Raji (cell line): ENCODE measurements around the gene C10orf105.

Experiments used
- POLR2A ChIP-seq: IDR thresholded peaks from 2 replicates; pipeline ENCODE4 v1.6.1; 2011; ENCODE audit warnings: low read depth, low read length, control low read depth; ENCODE audit not compliant: insufficient read depth

The C10orf105 gene

DNA sequence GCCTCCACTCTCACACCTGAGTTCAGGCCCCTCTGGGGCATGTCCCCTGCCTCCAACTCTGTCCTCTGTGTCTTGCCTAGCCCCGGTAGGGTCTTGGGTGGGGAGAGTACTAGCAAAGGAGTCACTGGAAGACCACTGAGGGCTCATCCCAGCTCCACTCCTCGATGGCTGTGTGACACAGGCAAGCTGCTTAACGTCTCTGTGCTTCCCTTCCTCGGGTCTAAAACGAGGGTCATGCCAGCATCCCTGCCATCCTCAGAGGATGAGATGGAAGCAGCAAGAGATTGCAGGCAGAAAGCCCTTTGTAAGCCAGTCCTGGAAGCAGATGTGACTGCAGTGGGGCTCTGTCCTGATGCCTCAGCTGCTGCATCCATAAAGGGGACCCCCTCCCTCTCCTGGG is 15.2 kb upstream of the C10orf105 start:
- TF ChIP-seq POLR2A: no peak

DNA sequence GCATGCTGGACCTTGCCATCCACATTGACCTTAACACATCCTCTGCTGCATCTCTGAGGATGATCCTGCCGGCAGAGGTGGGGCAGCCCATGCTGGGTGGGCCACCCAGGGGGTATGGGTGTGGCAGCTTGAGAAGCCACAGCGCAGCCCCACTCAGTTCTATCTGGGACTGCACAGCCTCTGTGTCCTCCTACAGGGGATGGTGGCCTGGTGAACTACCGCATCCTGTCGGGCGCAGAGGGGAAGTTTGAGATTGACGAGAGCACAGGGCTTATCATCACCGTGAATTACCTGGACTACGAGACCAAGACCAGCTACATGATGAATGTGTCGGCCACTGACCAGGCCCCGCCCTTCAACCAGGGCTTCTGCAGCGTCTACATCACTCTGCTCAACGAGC is 12.2 kb upstream of the C10orf105 start:
- no peak for TF ChIP-seq POLR2A

DNA sequence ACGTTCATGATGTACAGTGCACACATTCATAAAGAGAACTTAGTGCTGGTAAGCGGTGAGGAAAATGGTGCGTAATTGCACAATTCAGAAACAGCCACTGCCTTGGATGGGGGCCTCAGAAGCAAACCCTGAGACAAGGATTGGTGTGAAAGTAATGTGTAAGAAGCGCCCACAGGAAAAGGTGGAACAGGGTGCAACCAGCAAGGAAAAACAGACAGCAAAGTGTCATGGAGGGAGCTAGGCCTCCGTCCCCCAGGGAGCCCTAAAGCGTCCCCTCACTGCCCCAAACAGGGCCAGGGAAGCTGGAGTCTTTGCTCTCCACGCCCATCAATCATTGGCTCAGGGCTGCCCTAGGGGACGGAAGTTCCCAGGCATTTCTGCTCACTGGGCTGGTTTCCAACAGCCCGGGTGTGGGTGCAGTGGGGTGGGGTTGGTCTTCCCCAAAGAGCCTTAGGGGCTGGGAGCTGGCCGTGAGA is 9.6 kb upstream of the C10orf105 start:
- TF ChIP-seq POLR2A: no peak

- TF ChIP-seq POLR2A: peak; percentile 19; the same call in 1 of the 2 replicates
Measured at GRCh38 chr10:71727738-71728737, 8.5 kb upstream of the C10orf105 start.

- TF ChIP-seq POLR2A: no peak; the same call in 1 of the 2 replicates
Measured at GRCh38 chr10:71727105-71727737, 7.6 kb upstream of the C10orf105 start.

- no peak for TF ChIP-seq POLR2A
Measured at GRCh38 chr10:71726580-71727104, 7.1 kb upstream of the C10orf105 start.

DNA sequence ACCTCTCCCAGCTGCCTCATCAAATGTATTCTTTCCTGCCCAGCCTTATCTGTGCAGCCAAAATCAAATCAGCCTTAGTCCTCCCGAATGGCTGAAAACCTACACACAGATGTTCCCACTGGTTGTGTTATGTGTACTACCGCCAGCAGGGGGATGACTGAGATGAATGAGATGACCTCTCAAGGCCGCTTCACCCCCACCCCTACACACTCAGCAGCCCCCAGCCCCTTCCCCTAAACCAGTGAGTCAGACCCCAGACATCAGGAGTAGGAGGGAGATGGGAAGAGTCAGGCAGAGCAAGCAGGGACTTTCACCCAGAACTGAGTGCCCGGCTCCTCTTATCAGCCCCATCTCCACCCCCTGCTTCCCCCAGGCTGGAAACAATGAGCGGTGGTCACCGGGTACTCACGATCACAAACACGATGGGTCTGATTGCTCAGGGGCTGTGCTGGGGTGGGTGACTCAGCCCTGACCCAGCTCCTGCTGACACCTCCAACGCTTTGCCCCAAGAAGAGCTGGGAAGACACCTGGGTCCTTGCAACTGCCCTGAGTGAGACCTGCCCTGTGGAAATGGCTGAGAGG is 6.5 kb upstream of the C10orf105 start:
- no peak for TF ChIP-seq POLR2A

DNA sequence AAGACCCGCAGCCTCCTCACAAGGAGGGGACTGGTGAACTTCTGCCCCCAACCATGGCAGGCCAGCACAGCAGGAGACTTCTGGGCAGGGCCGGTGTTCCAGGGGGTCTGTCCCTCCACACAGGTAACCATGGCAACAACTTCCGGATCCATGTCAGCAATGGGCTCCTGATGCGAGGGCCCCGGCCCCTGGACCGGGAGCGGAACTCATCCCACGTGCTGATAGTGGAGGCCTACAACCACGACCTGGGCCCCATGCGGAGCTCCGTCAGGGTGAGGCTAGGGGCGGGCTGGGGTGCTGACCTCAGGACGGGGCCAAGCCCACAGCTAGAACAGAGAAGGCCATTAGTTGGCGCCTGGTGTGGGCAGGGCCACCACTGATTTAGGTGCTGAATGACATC is 5.7 kb upstream of the C10orf105 start:
- no peak for TF ChIP-seq POLR2A

DNA sequence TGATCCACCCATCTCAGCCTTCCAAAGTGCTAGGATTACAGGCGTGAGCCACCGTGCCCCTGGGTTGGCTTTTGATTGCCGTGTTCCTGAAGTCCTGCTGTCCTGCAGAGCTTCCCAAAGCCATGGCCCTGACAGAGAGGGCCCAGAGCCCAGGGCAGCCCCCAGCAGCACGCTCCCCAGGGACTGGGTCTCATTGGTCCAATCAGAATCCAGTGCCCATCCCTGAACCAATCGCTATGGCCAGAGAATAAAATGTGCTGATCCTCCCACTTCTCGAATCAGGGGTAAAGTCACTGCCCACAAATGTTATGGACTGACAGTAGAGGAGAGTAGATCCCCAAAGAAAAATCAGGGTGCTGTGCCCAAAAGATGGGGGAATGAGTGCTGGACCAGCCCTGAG is 5.0 kb upstream of the C10orf105 start:
- no peak for TF ChIP-seq POLR2A

- no peak for TF ChIP-seq POLR2A
Measured at GRCh38 chr10:71723311-71723710, 3.7 kb upstream of the C10orf105 start.

GRCh38 chr10:71722849-71723248 is 3.3 kb upstream of the C10orf105 start:
- no peak for TF ChIP-seq POLR2A

GRCh38 chr10:71721313-71721712 is 1.7 kb upstream of the C10orf105 start:
- TF ChIP-seq POLR2A: no peak

DNA sequence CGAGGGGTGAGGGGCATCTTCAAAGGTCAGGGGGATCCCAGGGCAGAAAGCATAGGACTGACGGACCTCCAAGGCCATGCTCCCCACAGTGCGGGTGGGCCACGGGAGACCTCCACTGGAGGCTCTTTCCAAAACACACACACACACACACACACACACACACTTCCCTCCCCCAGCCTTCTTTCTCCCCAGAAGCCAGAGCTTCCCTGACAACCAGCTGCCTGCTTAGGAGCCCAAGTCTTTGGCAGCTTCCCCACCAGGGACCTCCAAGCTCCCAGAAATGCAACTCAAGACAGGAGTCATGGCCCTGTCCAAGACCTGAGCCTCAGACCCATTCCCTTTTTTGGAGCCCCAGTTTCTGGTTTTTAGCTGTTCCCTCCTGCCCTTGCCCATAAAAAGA is 710 bp upstream of the C10orf105 start:
- no peak for TF ChIP-seq POLR2A

DNA sequence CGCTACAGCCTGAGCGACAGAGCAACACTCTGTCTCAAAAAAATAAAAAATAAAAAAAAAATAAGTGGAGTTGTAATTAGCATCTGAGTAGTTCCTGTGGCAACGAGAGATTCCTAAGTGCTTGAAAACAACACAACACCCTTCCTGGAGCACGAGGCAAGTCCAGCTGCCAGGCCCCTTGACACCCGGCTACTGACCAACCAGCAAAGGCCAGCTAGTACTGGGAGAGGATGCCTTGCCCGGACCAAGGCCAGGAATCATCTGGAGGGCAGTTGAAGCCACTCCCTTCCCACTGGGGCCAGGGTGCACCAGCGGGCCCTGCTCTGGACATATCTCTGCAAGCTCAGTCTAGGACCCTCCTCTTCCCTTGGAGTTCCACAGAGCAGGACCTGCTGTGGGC is 536 bp downstream of the C10orf105 start:
- no peak for TF ChIP-seq POLR2A

DNA sequence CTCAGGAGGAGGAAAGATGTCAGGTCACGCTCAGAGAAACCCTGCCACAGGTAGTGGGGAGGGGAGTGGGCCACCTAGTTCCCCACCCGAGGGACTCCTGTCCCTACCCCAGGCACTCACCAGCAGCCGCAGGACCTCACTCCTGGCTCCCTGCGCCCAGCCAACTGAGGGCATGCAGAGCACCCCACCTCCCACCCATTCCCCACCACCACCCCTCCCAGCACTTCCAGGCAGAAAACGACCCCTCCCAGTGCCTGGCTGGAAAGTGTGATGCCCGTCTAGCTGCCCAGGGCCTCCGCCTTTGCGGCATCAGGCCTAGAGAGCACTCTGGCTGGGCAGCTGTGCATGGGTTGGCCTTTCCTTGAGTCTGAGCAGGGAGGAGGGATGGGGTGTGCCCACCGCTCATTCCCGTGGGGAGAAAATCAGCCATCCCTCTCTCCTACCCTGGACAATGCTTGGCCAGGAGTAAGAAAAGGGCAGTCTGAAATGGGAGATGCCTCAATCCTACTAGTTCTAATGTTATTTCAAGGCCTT is 1.3 kb downstream of the C10orf105 start:
- no peak for TF ChIP-seq POLR2A
